ENCODE results near the gene ARFGAP3. TPM values are rescaled to one million over a fixed set of nuclear protein-coding genes. Genes with fewer than 3 reads are reported as not detected.

The ARFGAP3 gene
- polyA plus RNA-seq, 3 donors, result 43.6 to 48.8 (median 48.4) TPM

DNA sequence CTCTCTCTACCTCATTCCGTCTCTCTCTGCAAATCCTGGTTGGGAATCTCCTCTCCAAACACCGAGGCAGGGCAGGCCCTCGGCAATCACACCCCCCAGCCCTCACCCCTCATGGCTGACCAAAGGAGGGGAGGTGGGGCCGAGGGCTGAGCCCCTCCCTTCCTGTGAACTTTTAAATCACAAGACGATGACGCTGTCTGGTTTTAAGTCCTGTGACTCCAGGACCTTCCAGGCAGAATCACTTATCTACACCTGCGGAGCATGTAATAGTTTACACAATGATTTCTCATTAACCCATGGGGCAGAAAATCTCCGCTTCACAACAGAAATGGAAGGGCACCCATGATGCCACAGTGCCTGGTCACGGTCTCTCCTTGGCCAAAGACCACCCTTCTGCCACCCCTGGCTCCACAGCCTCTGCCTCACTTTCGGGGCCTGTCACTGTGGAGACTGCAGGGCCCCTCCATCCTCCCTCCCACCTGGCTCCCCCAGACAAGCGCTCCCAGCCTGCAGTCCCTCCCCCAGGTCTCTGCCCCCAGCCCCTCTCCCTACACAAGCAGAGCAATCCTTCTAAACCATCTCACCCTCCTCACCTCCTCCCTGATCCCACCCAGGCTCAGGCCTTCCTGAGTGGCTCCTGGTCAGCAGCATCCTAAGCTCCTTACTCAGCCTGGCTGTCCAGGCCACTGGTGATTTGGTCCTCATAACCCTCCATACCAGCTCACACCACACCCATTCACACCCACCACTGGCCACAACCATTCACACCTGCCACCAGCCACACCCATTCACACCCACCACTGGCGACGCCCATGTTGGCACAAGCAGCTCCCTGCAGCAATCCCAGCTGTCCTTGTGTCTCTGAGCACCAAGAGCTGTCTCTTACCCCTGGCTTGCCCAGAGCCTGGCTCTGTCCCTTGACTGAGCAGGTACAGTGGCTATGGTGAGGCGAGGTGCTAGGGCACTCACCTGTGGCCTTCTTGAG lies 30.7 kb upstream of the ARFGAP3 start:
- DNase-seq, result no peak

DNA sequence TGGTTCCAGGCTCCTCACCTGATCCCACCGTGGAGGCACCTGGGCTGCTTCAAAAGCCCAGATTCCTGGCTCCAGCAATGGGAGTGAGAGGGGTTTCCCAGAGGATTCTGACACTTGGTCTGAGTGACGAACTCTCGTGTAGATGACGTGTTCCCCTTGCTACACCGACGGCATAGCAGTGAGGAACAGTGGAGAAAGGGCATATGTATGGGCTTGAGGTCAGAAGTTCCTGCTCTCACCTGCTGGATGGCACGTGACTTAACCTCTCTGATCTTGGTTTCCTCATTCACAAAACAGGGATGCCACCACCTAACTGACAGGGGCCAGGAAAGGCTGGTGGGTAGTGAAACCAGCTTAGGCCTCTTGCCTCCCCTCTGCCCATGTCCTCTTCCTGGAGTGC lies 30.0 kb upstream of the ARFGAP3 start:
- DNase-seq, result no peak

DNA sequence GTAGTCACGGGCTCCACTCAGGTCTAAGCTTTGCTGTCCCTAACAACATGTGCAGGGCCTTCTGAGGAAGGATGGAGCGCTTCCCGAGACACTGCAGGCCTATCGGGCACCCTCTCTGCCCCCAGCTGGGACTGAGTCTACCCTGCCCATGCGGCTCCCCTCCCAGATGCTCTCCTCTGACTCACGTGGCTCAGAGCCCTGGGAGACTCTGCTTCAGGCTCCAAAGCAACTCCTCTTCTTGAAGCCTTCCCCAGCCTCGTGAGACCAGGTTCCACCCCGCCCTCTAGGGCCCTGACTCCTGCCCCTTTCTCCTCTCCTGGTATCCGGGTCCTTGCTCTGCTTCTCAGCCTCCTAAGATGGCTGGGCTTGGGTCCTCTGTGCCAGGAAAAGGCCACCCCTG lies 28.4 kb upstream of the ARFGAP3 start:
- DNase-seq, result no peak

DNA sequence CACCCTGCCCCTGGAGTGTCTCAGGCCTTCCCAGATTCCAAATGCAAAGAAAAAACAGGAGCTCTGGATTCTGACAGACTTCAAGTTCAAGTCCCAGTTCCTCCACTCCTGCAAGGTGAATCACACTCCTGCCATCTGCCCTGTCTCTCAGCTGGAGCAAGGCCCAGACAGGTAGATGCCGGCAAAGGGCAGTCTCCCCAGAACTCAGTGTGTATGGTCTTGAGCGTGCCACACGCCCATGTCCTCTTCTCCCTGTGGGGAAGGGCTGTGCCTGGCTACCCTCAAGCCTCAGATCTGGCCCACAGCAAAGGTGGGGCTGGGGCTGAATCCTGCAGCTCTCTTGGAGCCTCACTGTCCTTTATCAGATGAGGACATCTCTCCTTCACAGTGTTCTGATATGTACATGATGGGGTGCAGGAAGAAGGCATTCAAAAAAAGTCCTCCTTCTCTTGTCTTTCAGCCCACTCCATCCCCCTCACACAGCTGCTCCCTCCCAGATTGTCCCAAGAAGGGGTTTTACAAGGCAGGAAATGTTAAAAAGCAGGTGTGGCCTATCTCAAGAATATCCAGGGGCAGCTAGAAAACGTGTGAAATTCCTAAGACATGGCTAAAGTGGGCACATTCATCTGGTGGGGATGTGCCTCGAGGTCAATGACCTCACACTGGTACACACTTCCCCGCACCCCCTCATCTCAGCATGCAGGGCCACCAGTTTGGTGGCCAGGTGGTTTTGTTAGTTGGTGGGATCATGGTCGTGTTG lies 27.7 kb upstream of the ARFGAP3 start:
- no peak for DNase-seq

DNA sequence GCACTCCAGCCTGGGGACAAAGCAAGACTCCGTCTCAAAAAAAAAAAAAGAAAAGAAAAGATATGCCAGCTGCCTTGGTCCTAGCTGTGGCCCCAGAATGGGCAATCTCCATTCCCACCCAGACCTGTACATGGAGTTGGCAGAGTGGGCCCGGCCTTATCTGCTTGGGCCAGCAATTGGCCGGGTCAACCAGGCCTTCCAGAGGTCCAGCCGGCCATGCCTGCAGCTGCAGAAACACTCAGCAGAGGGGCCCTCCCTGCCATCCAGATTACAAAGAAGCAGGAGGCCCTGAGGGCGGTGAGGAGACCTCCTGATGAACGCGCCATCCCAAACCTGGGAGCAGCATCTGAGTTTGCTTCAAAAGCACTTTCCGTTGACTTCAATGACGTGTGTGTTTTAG lies 26.9 kb upstream of the ARFGAP3 start:
- no peak for DNase-seq

DNA sequence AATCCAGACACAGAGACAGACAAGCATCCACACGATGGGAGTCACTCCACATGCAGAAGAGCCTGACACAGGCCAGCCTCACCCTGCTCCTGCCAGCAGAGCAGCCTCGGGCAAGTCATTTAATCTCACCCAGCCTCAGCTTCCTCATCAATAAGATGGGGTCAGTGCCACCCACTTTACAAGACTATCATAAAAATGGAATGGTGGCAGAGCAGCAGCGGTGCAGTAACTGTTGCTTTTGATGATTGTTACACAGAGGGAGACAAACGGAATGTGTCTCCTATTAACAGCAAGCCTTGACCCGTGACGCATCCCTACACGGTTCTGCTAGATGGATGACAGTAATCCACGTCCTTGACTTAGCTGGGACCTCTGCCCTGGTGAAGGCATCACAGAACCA lies 26.0 kb upstream of the ARFGAP3 start:
- no peak for DNase-seq

DNA sequence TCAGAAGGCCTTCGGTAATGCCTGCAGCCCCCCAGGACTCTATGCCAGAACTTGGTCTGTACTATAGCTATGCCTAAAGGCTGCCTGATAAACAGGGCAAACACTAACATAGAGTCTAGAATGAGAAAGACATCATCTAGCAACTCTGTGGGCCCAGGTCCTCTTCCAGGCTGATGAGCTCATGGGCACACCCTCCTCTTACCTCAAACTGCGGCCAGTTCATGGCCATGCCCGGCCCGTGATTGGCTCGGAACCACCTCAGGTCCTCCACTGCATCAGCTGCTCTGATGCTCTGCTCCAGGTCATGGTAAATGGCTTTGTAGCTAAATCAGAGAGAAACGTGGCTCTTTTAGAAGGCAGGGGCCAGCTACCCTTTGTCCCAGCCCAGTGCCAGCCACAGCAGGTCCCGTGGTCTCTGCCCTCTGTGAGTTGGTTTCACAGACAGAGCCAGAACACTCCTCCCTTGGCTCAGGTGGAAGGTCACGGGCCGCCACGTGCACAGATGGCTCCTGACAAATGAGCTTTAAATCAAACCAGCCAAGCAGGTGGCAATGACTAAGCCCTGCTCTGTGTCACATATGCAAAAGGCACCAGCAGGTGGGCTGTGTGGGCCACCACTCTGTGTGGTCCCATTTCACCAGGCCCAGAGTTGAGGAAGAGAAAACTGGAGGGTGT lies 25.0 kb upstream of the ARFGAP3 start:
- no peak for DNase-seq

DNA sequence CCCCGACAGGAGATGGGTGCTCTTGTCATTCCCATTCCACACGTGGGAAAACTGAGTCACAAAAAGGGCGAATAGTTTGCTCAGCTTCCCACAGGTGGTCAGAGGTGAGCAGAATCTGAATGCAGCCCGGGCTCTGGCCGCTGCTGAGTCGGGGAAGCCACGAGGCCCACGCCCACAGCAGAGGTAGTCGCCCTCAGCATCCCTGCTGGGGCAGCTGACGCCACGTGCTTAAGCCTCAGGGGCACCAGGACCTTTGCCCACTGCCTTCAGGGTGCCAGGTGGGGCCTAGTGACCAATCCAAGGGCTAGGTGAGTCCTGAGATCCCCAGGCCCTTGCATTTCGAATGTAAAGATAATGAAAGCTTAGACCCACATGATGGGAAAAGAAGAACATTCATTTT lies 24.2 kb upstream of the ARFGAP3 start:
- no peak for DNase-seq

DNA sequence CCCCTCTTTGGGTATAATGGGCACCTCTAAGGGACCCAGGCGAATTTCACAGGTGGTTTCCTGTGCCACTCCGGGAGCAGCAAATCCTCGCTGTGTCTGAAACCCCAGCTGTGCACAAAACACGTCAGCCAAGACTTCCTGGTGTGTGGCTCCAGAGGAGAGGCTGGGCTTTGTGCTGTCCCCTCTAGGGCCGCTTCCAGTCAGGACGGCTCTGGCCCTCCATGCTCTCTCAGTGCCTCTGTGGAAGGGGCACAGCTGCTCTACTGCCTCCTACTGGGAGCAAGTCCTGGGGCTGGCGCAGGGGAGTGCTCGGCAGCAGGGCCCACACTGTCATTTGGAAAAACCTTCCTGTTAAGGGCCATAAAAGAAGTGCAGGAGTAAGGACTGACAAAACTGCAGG lies 23.7 kb upstream of the ARFGAP3 start:
- DNase-seq, result no peak

DNA sequence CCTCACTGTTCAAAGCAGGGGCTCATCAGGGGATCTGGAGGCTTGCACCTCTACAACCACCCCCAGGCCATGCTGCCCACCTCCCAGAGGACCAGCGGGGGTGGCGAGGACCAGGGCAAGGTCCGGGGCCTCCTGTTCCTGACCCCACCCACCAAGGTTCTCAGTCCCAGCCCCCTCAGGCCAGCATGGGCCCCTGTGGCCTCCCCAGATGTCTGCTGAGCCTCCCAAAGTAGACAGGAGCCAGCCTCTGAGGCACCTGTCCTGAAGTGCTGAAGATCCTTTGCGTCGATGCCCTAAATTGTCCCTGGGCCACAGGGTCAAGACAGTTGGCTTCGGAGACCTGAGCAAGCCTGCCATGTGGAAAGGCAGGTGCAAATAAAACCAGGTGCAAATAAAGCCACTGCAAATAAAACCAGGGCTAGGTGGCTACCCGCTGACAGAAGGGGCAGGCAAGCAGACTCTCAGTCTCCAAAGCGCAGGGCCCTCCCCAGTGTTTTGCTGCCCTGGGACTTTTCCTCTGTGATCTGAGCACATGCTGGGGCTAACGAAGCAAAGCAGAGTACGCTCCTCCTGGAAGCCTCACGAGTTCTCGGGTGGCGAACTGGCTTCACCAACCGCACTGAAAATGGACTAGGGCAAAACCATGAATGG lies 22.4 kb upstream of the ARFGAP3 start:
- DNase-seq, result no peak

DNA sequence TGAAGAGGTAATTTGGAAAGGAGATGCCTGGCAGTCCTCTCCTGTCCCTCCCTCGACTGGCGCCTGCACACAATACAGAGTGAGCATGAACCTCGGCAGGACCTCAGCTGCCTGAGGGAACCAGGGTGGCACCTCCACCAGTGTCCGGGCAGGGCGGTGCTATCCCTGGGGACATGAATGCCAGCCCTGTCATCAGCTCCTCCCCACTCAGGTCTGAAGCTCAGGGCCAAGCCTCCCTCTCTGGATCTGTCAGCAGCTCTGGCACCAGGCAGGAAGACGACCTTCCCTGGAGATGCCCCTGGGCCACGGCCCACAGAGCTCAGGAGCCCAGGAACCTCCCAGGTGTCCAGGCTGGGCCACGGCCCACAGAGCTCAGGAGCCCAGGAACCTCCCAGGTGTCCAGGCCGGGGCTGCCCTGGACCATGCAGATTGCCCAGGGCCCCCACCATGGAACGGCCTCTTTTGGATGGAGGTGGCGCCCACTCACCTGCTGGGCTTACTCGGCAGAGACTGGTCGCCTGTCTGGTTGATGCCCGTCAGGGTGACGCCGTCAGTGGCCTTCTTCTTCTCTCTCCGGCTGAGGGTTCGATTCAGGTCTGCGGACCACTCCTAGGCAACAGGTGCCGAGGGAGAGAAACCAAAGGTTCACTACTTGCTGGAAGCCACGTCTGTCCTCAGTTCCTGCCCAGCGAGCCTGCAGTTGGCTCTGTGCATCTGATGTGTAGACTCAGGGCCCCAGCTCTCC lies 21.7 kb upstream of the ARFGAP3 start:
- DNase-seq, result no peak

DNA sequence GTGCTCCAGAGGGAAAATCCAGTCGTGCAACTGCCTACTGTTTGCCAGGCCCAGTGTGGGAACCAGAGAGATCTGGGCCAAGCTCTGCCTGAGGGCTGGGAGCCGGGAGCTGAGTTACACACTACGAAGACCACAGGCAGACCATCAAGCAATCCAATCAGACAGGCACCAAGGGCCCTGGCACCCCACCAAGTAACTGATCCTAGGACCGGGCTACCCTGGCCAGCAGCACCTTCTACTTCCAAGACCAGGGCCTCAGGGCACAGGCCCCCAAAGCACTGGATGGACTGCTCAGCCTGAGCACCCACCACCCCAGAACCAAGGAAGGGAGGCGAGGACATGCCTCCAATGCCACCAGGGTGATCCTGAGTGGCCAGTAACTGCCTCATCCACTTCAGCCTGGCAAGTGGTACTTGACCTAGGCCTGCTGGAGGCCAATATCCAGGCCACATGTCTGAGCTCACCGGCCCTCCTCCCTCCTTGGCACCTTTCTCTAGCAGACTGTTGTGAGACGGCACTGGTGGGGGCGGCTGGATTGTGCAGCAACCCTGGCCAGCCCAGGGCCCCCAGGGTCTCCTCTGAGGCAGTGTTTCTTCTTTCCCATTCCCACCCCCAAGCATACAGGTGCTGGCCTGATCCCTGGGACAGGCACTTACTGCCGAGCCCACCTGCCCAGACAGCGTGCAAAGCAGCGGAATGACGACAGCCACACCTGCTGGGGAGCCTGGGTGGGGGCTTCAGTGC lies 20.7 kb upstream of the ARFGAP3 start:
- no peak for DNase-seq

DNA sequence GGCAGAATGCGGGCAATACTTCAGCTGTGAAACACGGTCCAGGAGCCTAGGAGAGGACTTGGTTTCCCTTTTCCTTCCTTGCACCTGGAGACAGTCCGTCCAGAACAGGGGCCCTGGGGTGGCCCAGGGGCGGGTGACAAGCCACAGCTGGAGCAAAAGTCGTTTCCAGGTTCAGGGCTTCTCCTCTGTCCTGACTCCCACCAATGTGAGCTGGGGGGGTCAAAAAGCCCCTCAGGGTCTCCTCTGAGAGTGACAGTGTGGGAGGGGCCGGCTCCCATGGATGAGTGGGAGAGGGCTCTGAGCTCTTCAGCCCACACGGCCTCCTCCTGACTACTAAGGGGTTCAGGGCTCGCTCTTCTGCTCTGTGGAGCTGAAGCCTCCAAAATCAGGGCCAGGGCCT lies 20.1 kb upstream of the ARFGAP3 start:
- DNase-seq, result no peak

DNA sequence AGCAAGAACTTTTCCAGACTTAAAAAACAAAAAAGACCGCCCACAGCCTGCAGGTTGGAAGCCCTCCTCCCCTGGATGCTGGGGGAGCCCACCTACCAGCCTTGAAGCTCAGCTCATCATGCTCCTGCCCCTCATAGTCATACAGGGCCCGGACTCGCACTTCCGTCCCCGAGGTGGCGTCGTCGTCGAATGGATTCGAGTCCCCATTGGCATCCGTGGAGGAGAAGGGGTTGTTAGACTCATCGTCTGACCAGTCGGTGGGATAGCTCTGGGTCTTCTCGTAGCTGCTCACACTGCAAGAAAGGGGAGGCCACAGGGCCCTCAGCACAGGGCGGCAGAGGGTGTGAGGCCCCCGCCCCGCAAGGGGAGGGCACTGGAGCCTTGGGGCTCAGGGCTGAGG lies 19.0 kb upstream of the ARFGAP3 start:
- DNase-seq, result no peak

DNA sequence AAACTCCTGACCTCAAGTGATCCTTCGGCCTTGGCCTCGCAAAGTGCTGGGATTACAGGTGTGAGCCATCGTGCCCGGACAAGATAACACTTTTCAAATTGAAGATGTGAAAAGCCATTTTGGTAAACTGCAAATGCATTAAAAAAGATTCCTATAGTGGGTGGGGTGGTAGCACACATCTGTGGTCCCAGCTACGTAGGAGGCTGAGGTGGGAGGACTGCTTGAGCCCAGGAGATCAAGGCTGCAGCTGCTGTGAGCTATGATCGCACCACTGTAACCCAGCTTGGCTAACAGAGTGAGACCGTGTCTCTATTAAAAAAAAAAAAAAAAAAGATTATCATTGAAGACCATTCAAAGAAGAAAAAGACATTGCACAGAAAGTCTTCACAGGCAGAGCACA lies 16.9 kb upstream of the ARFGAP3 start:
- no peak for DNase-seq

DNA sequence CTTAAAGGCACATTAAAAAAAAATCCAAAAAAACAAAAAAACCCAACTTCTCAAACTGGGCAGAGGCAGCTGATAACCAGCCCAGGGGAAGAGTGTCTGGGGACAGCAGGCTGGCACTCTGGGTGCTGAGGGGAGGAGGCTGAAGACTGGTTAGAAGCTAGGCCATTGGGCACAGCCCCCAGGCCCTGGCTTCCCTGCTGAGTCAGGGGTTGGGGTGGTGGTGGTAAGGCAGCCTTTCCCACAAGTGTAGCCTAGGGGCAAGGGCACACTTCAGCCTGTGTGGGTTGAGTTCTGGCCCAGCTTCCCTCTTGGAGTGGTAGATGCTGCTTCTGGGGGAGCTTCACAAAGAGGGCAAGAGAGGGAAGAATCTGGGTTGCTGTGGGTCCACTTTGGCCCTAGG lies 16.3 kb upstream of the ARFGAP3 start:
- no peak for DNase-seq

DNA sequence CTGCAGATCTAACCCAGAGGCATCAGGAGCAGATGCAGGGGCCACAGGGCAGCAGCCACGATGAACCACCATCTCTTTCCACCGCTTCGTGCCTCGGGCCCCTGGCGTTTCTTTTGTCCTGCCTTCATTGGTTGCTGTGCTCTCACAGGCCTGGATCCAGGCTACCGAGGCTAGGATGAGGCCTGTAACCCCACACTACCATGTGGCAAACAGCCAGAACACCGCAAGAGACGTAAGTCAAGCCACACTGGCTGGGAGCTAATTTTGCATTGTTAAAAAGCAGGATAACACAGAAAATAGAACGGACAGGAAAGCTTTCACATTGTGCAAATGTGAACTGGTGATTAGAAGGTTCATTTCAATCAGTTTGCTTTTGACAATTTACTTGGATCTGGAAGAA lies 15.7 kb upstream of the ARFGAP3 start:
- DNase-seq, result no peak

DNA sequence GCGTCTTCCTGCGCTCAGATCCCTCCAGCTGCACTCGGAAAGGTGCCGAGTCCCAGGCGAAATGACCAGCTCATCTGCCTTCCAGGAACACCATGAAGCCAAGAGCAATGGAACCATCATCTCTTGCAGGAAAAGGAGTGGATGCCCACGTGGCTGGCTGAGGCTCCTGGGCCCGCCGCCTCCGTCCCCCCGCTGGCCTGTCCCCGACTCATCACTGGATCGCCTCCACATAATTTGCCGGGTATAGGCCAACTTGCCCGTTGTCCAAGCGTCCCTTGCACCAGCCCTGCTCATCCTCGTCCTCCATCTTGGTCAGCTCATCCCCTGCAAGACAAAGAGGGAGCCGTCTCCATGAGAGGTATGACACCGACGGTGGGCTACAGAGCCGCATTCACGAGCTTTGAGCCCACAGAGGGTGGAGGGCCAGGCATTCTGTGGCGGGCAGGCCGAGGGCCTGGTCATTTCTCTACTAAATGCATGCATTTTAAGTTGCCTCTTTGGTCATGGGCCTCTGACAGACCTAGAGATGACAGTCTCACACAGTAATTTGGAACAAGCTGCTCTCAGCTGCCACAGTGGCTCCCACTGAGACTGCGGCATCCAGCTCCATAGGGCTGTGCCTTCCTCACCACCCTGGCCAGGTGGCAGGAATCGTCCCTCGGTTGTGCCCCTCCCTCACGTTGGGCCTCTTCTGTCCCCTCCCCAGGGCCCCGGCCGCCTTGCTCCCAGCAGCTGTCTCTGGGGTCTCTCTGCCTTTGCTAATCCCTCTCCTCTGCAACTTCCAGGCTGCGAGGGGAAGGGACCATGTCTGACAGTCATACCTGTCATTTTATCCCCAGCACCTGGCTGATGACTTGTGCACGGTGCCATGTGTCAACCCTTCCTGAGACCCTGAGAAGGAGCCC lies 14.3 kb upstream of the ARFGAP3 start:
- no peak for DNase-seq

DNA sequence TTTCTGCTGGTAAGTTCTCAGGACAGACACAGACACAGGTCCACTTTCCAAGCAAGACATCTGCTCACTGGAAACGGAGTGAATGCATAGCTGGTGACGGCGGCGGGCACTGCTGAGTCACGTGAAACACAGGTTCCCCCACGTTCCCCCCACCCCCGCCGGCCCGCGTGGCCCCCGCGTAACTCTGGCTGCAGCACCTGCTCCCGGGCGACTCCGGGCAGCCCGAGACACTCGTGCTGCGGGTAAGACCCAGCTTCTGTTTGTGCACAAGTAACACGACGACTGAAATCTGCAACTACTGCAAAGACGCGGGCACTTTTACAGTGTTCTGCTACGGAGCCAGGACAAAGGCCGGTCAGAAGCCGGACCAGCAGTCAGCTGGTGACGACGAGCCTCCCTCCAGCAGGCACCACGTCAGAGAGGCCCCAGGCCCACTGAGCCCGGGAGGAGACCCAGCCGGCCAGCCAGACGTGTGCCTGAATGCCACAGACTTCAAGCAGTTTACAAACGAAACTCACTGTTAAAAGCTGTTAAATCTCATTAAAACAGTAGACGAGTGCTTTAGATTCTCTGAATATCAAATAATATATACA lies 12.9 kb upstream of the ARFGAP3 start:
- DNase-seq, result no peak

Data from renal pelvis (tissue), 4 donors.